ENCODE measurements around the gene ZNF215. TPM values are rescaled to one million over a fixed set of nuclear protein-coding genes. Genes with fewer than 3 reads are reported as not detected.

Gene ZNF215
- total RNA-seq, 4 donors from 2014 or later = 0.36 to 2.8 (median 0.51) TPM; not detected in 1

- TF ChIP-seq, protein P1, sequence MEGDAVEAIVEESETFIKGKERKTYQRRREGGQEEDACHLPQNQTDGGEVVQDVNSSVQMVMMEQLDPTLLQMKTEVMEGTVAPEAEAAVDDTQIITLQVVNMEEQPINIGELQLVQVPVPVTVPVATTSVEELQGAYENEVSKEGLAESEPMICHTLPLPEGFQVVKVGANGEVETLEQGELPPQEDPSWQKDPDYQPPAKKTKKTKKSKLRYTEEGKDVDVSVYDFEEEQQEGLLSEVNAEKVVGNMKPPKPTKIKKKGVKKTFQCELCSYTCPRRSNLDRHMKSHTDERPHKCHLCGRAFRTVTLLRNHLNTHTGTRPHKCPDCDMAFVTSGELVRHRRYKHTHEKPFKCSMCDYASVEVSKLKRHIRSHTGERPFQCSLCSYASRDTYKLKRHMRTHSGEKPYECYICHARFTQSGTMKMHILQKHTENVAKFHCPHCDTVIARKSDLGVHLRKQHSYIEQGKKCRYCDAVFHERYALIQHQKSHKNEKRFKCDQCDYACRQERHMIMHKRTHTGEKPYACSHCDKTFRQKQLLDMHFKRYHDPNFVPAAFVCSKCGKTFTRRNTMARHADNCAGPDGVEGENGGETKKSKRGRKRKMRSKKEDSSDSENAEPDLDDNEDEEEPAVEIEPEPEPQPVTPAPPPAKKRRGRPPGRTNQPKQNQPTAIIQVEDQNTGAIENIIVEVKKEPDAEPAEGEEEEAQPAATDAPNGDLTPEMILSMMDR (IDR thresholded peaks at IDR 0.05) = no peak
- no peak for TF ChIP-seq POLR2A (IDR thresholded peaks at IDR 0.05)
- intact Hi-C loops (cut with DNase I; ENCODE audit: low total_unique reads) = no loop called here
- no peak overlapping the region for H3K4me3 ChIP-seq (ENCODE audit: low read depth, poor library complexity, severe bottlenecking)
- no peak for DNase-seq (ENCODE audit: low spot score in 2 of 2)
Observed at GRCh38 chr11:6995703-6996102, 69.5 kb downstream of the ZNF215 start.

- DNase-seq (ENCODE audit: low spot score in 2 of 2) = no peak
- 46 to 56% methylated on average over 3 of the region's 3 CpGs for WGBS, 2 donors
- intact Hi-C loops (cut with DNase I; ENCODE audit: low total_unique reads) = no loop called here
- H3K4me3 ChIP-seq (ENCODE audit: low read depth, poor library complexity, severe bottlenecking) = no peak overlapping the region
- no peak for TF ChIP-seq POLR2A (IDR thresholded peaks at IDR 0.05)
- TF ChIP-seq, protein P1 (IDR thresholded peaks at IDR 0.05) = no peak
Observed at GRCh38 chr11:7004482-7004881, 78.3 kb downstream of the ZNF215 start.

Other genes starting within 250 kb of the ZNF215 start
- 100 to 1,000 TPM in 1 of 4 donors, 10 to 100 TPM in 3; 16.8 to 115 (median 30.5) TPM for gene MRPL17, start 243.1 kb upstream of the ZNF215 start, total RNA-seq
- not detected for gene OR2AG2, start 154.4 kb upstream of the ZNF215 start, total RNA-seq
- not detected for gene OR2AG1, start 143.4 kb upstream of the ZNF215 start, total RNA-seq
- not detected for gene OR6A2, start 126.7 kb upstream of the ZNF215 start, total RNA-seq
- gene OR10A5, start 80.7 kb upstream of the ZNF215 start, total RNA-seq = not detected
- not detected for gene OR10A2, start 63.4 kb upstream of the ZNF215 start, total RNA-seq
- not detected for gene OR10A4, start 49.8 kb upstream of the ZNF215 start, total RNA-seq
- gene OR2D2, start 33.9 kb upstream of the ZNF215 start, total RNA-seq = not detected
- not detected for gene OR2D3, start 5.4 kb upstream of the ZNF215 start, total RNA-seq
- 1 to 10 TPM in 2 of 4 donors, under 1 TPM in 2; 0.21 to 1.4 (median 0.71) TPM for gene ZNF214, start 93.9 kb downstream of the ZNF215 start, total RNA-seq
- under 1 TPM in 1 of 4 donors, not detected in 3; 0.19 TPM for gene NLRP14, start 94.1 kb downstream of the ZNF215 start, total RNA-seq
- gene RBMXL2, start 162.6 kb downstream of the ZNF215 start, total RNA-seq = not detected

All from lower leg skin (tissue), 4 donors.